HepG2 (cell line): ENCODE measurements around the gene KIRREL3. TPM values are rescaled to one million over a fixed set of nuclear protein-coding genes. Genes with fewer than 3 reads are reported as not detected.

ENCODE experiments used
- PLSCR1 ChIP-seq: sonication (generic); formaldehyde crosslinking; IDR thresholded peaks from 2 replicates; pipeline ENCODE4 v1.5.0; 2020; ENCODE audit warnings: missing genetic modification reagents, mild to moderate bottlenecking, borderline replicate concordance
- ZNF225 ChIP-seq: sonication (generic); formaldehyde crosslinking; IDR thresholded peaks from 2 replicates; pipeline ENCODE4 v1.4.0; 2020; ENCODE audit warnings: mild to moderate bottlenecking, missing genetic modification reagents
- ZNF687 ChIP-seq: sonication (generic); formaldehyde crosslinking; IDR thresholded peaks from 2 replicates; pipeline ENCODE4 v1.5.1; 2020; ENCODE audit warnings: mild to moderate bottlenecking, missing genetic modification reagents, moderate library complexity
- ZNF83 ChIP-seq: sonication (generic); formaldehyde crosslinking; IDR thresholded peaks from 2 replicates; pipeline ENCODE4 v1.4.0; 2020; ENCODE audit warnings: missing genetic modification reagents, mild to moderate bottlenecking, borderline replicate concordance
- polyA plus RNA-seq, 8 experiments: library from polyadenylated mRNA; depleted of rRNA in 3 of 8; stranded (reverse) in 7 of 8; unstranded in 1 of 8; fragments of >200 nt; fragmentation: Illumina TruSeq in 4 of 8; extraction: Trizol in 4 of 8; gene quantifications; 2 replicates each; pipeline versions ENCODE4 v1.2.1 to v1.2.3, GENCODE V29; 2011 to 2016; ENCODE audit warnings: low read depth in 4 of 8, missing spikeins in 1 of 8, mixed read lengths in 1 of 8; ENCODE audit not compliant: insufficient read depth in 1 of 8
- total RNA-seq, 5 experiments: library from RNA; depleted of rRNA; stranded (reverse); fragments of >200 nt; fragmentation: Illumina TruSeq; extraction: Trizol; gene quantifications; 2 replicates each; pipeline ENCODE4 v1.2.3, GENCODE V29; 2016; ENCODE audit warnings: low read depth in 1 of 5
- TF ChIP-seq, protein P1 (sequence below): sonication (generic); formaldehyde crosslinking; IDR thresholded peaks from 2 replicates; pipeline ENCODE4 v1.8.0; 2022; ENCODE audit warnings: mild to moderate bottlenecking, missing genetic modification reagents, moderate library complexity
- TF ChIP-seq, protein P2 (sequence below): sonication (generic); formaldehyde crosslinking; IDR thresholded peaks from 2 replicates; pipeline ENCODE4 v1.8.0; 2022; ENCODE audit warnings: mild to moderate bottlenecking, missing genetic modification reagents, borderline replicate concordance

The KIRREL3 gene
- total and polyA plus RNA-seq, 2 of the 13 experiments (the other 11 are each of a cell fraction or from before 2014, with no cell fraction given), result not detected

GRCh38 chr11:126414615-126415014, 586.0 kb downstream of the KIRREL3 start (continued):
- TF ChIP-seq, protein P1, sequence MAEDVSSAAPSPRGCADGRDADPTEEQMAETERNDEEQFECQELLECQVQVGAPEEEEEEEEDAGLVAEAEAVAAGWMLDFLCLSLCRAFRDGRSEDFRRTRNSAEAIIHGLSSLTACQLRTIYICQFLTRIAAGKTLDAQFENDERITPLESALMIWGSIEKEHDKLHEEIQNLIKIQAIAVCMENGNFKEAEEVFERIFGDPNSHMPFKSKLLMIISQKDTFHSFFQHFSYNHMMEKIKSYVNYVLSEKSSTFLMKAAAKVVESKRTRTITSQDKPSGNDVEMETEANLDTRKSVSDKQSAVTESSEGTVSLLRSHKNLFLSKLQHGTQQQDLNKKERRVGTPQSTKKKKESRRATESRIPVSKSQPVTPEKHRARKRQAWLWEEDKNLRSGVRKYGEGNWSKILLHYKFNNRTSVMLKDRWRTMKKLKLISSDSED (CRISPR knock-in tag), result no peak
- TF ChIP-seq PLSCR1 (no peak), ZNF687 (no peak), ZNF83 (CRISPR knock-in tag) (no peak), ZNF225 (CRISPR knock-in tag) (no peak)
- TF ChIP-seq, protein P2, sequence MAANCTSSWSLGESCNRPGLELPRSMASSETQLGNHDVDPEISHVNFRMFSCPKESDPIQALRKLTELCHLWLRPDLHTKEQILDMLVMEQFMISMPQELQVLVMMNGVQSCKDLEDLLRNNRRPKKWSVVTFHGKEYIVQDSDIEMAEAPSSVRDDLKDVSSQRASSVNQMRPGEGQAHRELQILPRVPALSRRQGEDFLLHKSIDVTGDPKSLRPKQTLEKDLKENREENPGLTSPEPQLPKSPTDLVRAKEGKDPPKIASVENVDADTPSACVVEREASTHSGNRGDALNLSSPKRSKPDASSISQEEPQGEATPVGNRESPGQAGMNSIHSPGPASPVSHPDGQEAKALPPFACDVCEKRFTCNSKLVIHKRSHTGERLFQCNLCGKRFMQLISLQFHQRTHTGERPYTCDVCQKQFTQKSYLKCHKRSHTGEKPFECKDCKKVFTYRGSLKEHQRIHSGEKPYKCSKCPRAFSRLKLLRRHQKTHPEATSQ, result no peak
